Endothelial cell of umbilical vein (primary cell): ENCODE measurements around the gene GM2A. TPM values are rescaled to one million over a fixed set of nuclear protein-coding genes. Genes with fewer than 3 reads are reported as not detected.

Experiments
- BruUV-seq: library from RNA; stranded (reverse); fragments of 400-500 nt; replicated peaks from 2 replicates; lab custom pipeline; 2021; lab: Mats Ljungman, UMichigan
- CTCF ChIA-PET: fragments of 300-600, 350-600 bp; sonication (Branson Sonifier 250); formaldehyde crosslinking; loops from one replicate; lab custom pipeline; 2021; ENCODE audit warnings: antibody characterized with exemption, inconsistent platforms; lab: Charles Lee
- POLR2A ChIA-PET: fragments of 300-600, 350-600 bp; sonication (Branson Sonifier 250); formaldehyde crosslinking; loops from one replicate; lab custom pipeline; 2021; ENCODE audit warnings: antibody characterized with exemption, inconsistent platforms; lab: Charles Lee
- DNase-seq: peaks from one replicate; pipeline ENCODE4 v3.0.0-alpha.2; 2011; ENCODE audit warnings: low read depth, low spot score
- FAIRE-seq: peaks from 2 replicates; lab custom pipeline; 2011; peaks lifted over from hg19 to GRCh38; lab: Jason Lieb, UNC
- H2AFZ ChIP-seq: 2 replicates; pipeline ENCODE4 v1.6.0; 2012; ENCODE audit warnings: low read depth, low read length, control low read depth, inconsistent platforms
- H3K27ac ChIP-seq: 2 replicates; pipeline ENCODE4 v1.5.1; 2011; ENCODE audit warnings: low read depth, mild to moderate bottlenecking, control low read depth, low read length, moderate library complexity; ENCODE audit not compliant: insufficient read depth
- H3K27me3 ChIP-seq, 2 experiments: 2 replicates each; pipeline versions ENCODE4 v1.6.0 to v1.6.1; 2011; ENCODE audit warnings: low read length in 2 of 2, mixed read lengths in 1 of 2; ENCODE audit not compliant: control insufficient read depth in 2 of 2, insufficient read depth in 2 of 2
- H3K36me3 ChIP-seq, 2 experiments: 2 replicates in 1 of 2; 3 replicates in 1 of 2; pipeline ENCODE4 v1.5.1; 2011; ENCODE audit warnings: low read length in 2 of 2, mild to moderate bottlenecking in 1 of 2, moderate library complexity in 1 of 2; ENCODE audit not compliant: control insufficient read depth in 2 of 2, insufficient read depth in 2 of 2; ENCODE audit errors: extremely low read depth in 1 of 2
- H3K4me1 ChIP-seq: 3 replicates; pipeline ENCODE4 v1.5.1; 2011; ENCODE audit warnings: mild to moderate bottlenecking, low read length; ENCODE audit not compliant: control insufficient read depth, insufficient read depth; ENCODE audit errors: extremely low read depth
- H3K4me2 ChIP-seq: 2 replicates; pipeline ENCODE4 v1.6.1; 2011; ENCODE audit warnings: low read length, control low read depth, mixed read lengths; ENCODE audit not compliant: insufficient read depth
- H3K4me3 ChIP-seq, 3 experiments: fragments of 200-600 bp in 1 of 3; sonication (generic), shearing (Covaris generic) in 1 of 3; replicated peaks in 1 of 3; 2 replicates each; pipeline ENCODE4 v1.5.1; 2011 to 2016; ENCODE audit warnings: control low read depth in 3 of 3, low read length in 3 of 3, mild to moderate bottlenecking in 2 of 3, inconsistent platforms in 1 of 3, low read depth in 1 of 3, moderate library complexity in 1 of 3; ENCODE audit not compliant: insufficient read depth in 1 of 3
- H3K79me2 ChIP-seq: 2 replicates; pipeline ENCODE4 v1.6.0; 2012; ENCODE audit warnings: low read length, inconsistent platforms; ENCODE audit not compliant: control insufficient read depth, insufficient read depth
- H3K9ac ChIP-seq: replicated peaks from 2 replicates; pipeline ENCODE3; 2011; ENCODE audit warnings: low read length, control low read depth; ENCODE audit not compliant: insufficient read depth; ENCODE audit errors: extremely low read depth
- H3K9me1 ChIP-seq: replicated peaks from 3 replicates; pipeline ENCODE4 v1.6.0; 2011; ENCODE audit warnings: mild to moderate bottlenecking, low read length; ENCODE audit not compliant: control insufficient read depth, insufficient read depth; ENCODE audit errors: extremely low read depth
- H3K9me3 ChIP-seq: replicated peaks from 2 replicates; pipeline ENCODE4 v1.5.1; 2012; ENCODE audit warnings: low read length, inconsistent platforms; ENCODE audit not compliant: control insufficient read depth, insufficient read depth
- H4K20me1 ChIP-seq: replicated peaks from 2 replicates; pipeline ENCODE3; 2011; ENCODE audit warnings: mild to moderate bottlenecking, low read length; ENCODE audit not compliant: control insufficient read depth, insufficient read depth; ENCODE audit errors: extremely low read depth
- CTCF ChIP-seq, 2 donors: IDR thresholded peaks; 1 replicate in 1 of 2; 2 replicates in 1 of 2; pipeline ENCODE4 v1.5.1; 2011; ENCODE audit warnings: low read length in 2 of 2, mild to moderate bottlenecking in 2 of 2, moderate library complexity in 2 of 2, control low read depth in 1 of 2, inconsistent platforms in 1 of 2, low read depth in 1 of 2; ENCODE audit not compliant: insufficient read depth in 1 of 2; ENCODE audit errors: extremely low read depth in 1 of 2
- EZH2 ChIP-seq: IDR thresholded peaks from 2 replicates; pipeline ENCODE4 v1.6.1; 2012; ENCODE audit warnings: borderline replicate concordance, low read depth, mild to moderate bottlenecking, moderate library complexity, low read length, inconsistent platforms; ENCODE audit not compliant: severe bottlenecking
- FOS ChIP-seq: IDR thresholded peaks from 2 replicates; pipeline ENCODE4 v1.6.1; 2011; ENCODE audit warnings: mild to moderate bottlenecking, low read length, moderate library complexity, borderline replicate concordance; ENCODE audit not compliant: insufficient read depth
- GATA2 ChIP-seq: IDR thresholded peaks from 2 replicates; pipeline ENCODE4 v1.7.0; 2011; ENCODE audit warnings: low read depth, mild to moderate bottlenecking, moderate library complexity, mixed read lengths, low read length; ENCODE audit not compliant: insufficient read length, insufficient read depth
- JUN ChIP-seq: IDR thresholded peaks from 2 replicates; pipeline ENCODE4 v1.6.1; 2011; ENCODE audit warnings: borderline replicate concordance, low read depth; ENCODE audit not compliant: insufficient read length, insufficient read depth
- MAX ChIP-seq: IDR thresholded peaks from 2 replicates; pipeline ENCODE4 v1.6.1; 2011; ENCODE audit not compliant: insufficient read depth, insufficient read length
- MYC ChIP-seq: IDR thresholded peaks from one replicate; pipeline ENCODE4 v1.6.1; 2011; ENCODE audit warnings: mild to moderate bottlenecking, low read depth, low read length
- POLR2A ChIP-seq: IDR thresholded peaks from 2 replicates; pipeline ENCODE4 v1.6.1; 2012; ENCODE audit warnings: low read depth, mild to moderate bottlenecking, control low read depth, low read length
- POLR2AphosphoS5 ChIP-seq: IDR thresholded peaks from 2 replicates; pipeline ENCODE4 v1.6.1; 2012; ENCODE audit warnings: low read depth, mild to moderate bottlenecking, control low read depth, low read length, moderate library complexity; ENCODE audit not compliant: insufficient read depth
- dilution Hi-C: fragments of 300-500 bp; cut with MboI; formaldehyde crosslinking; loops from one replicate; pipeline ENCODE4 v1.15.0; 2019; ENCODE audit warnings: low sequenced_read_pairs; ENCODE audit not compliant: extremely low pct_ligation_motif_present
- intact Hi-C: fragments of 100-400 bp; cut with micrococcal nuclease; formaldehyde crosslinking; loops from one replicate; pipeline ENCODE4 v1.10.0; 2022
- polyA plus RNA-seq, 4 experiments: library from polyadenylated mRNA; depleted of rRNA in 3 of 4; stranded (reverse) in 3 of 4; unstranded in 1 of 4; fragments of >200 nt; gene quantifications; 2 replicates each; pipeline versions ENCODE4 v1.2.1 to v1.2.3, GENCODE V29; 2011 to 2012; ENCODE audit warnings: missing spikeins in 1 of 4
- total RNA-seq: library from RNA; stranded (reverse); gene quantifications from 2 replicates; pipeline ENCODE4 v1.2.3, GENCODE V29; 2021

GM2A gene
- total and polyA plus RNA-seq, 2 donors (not counting 3 experiments of a cell fraction or from before 2014, with no cell fraction given), result 14.0 to 21.2 TPM

GRCh38 chr5:151259931-151260330, 6.9 kb downstream of the GM2A start:
- Histone ChIP-seq H3K4me3 (no peak overlapping the region), H3K27ac (no peak overlapping the region), H3K9ac (no peak overlapping the region), H3K9me1 (no peaks in the 10 kb centered on the region), H3K36me3 (no peaks in the 10 kb centered on the region), H3K27me3 (no peaks in the 10 kb centered on the region), H2AFZ (no peak overlapping the region), H3K4me1 (peaks cover 5% of the 10 kb centered on the region), H3K9me3 (no peaks in the 10 kb centered on the region), H3K79me2 (no peaks in the 10 kb centered on the region), H4K20me1 (no peaks in the 10 kb centered on the region), H3K4me2 (no peak overlapping the region)
- dilution Hi-C loops (no loop called here), intact Hi-C loops (loop anchor here (10.0 kb wide), 1 partner anchor 515 kb away; the partner anchor contains the start of gene G3BP1)
- ChIA-PET CTCF (no interaction called here), POLR2A (no interaction called here)
- BruUV-seq, result no TSS peak
- no peak for FAIRE-seq
- DNase-seq, result no peak
- no peak for TF ChIP-seq EZH2
- no peak for TF ChIP-seq POLR2AphosphoS5
- no peak for TF ChIP-seq MAX
- TF ChIP-seq FOS, result no peak
- no peak for TF ChIP-seq CTCF (IDR thresholded peaks at IDR 0.05; ENCODE audit: extremely low read depth in 1 of 2, insufficient read depth in 1 of 2, low read depth in 1 of 2, low read length in 2 of 2)
- TF ChIP-seq POLR2A, result no peak
- no peak for TF ChIP-seq GATA2
- TF ChIP-seq MYC, result no peak
- no peak for TF ChIP-seq JUN
